Medulla oblongata (tissue), 1 donor: ENCODE results near the gene TRIP6.
"Not testable (repeated sequence)": the region's sequence is repeated elsewhere in the genome, so short reads cannot be mapped to it uniquely, and the experiment has no call there.

ENCODE experiments used
- DNase-seq: peaks from one replicate; pipeline ENCODE4 v3.0.0-alpha.2; 2015; ENCODE audit errors: extremely low spot score

Gene TRIP6

GRCh38 chr7:100891568-100892247 lies 24.5 kb downstream of the TRIP6 start:
- DNase-seq, result peak; percentile 5

GRCh38 chr7:100892364-100893317 lies 25.5 kb downstream of the TRIP6 start:
- DNase-seq, result no peak

GRCh38 chr7:100893318-100893895 lies 26.2 kb downstream of the TRIP6 start:
- no peak for DNase-seq

GRCh38 chr7:100893910-100894721 lies 26.9 kb downstream of the TRIP6 start:
- no peak for DNase-seq

- peak; percentile 49 for DNase-seq
These were observed 27.9 kb downstream of the TRIP6 start for GRCh38 chr7:100894860-100895700.

- DNase-seq, result peak; percentile 3
These were observed 28.4 kb downstream of the TRIP6 start, which contains the start of gene ACHE for GRCh38 chr7:100895701-100895955. TSS of gene ACHE (minus strand) at chr7:100895888. CDS start at chr7:100894232, 1,656 bp downstream.

- peak; percentile 35 for DNase-seq
These were observed 29.0 kb downstream of the TRIP6 start for GRCh38 chr7:100895956-100896731.

- peak; percentile 60 for DNase-seq
These were observed 29.8 kb downstream of the TRIP6 start for GRCh38 chr7:100896732-100897608.

- DNase-seq, result no peak
These were observed 30.7 kb downstream of the TRIP6 start for GRCh38 chr7:100897772-100898454.

- DNase-seq, result no peak
These were observed 32.2 kb downstream of the TRIP6 start for GRCh38 chr7:100899432-100899831.

GRCh38 chr7:100900978-100901377 lies 33.8 kb downstream of the TRIP6 start:
- no peak for DNase-seq

GRCh38 chr7:100901921-100902332 lies 34.7 kb downstream of the TRIP6 start:
- no peak for DNase-seq

GRCh38 chr7:100902638-100903037 lies 35.5 kb downstream of the TRIP6 start:
- no peak for DNase-seq

- DNase-seq, result no peak
These were observed 41.3 kb downstream of the TRIP6 start for GRCh38 chr7:100908512-100908911.

- not testable (repeated sequence) for DNase-seq
These were observed 43.3 kb downstream of the TRIP6 start for GRCh38 chr7:100910443-100910842.

GRCh38 chr7:100911484-100911883 lies 44.3 kb downstream of the TRIP6 start:
- DNase-seq, result no peak

GRCh38 chr7:100914208-100914878 lies 47.2 kb downstream of the TRIP6 start:
- DNase-seq, result no peak

- no peak for DNase-seq
These were observed 47.8 kb downstream of the TRIP6 start for GRCh38 chr7:100914879-100915447.
